Colonic mucosa (tissue), 4 donors: ENCODE results near the gene HOXA13. TPM values are rescaled to one million over a fixed set of nuclear protein-coding genes. Genes with fewer than 3 reads are reported as not detected.

Experiments
- DNase-seq: peaks from one replicate; pipeline ENCODE4 v3.0.0-alpha.2; 2020
- H3K27ac ChIP-seq: fragments of 200-600 bp; one replicate; pipeline ENCODE4 v1.8.0; 2021
- H3K27me3 ChIP-seq: fragments of 200-600 bp; one replicate; pipeline ENCODE4 v1.8.0; 2021
- H3K36me3 ChIP-seq: fragments of 200-600 bp; one replicate; pipeline ENCODE4 v1.8.0; 2021
- H3K4me1 ChIP-seq: fragments of 200-600 bp; one replicate; pipeline ENCODE4 v1.8.0; 2021; ENCODE audit warnings: mild to moderate bottlenecking
- H3K4me3 ChIP-seq: fragments of 200-600 bp; one replicate; pipeline ENCODE4 v1.8.0; 2021
- H3K9ac ChIP-seq, 2 donors: one replicate each; pipeline ENCODE4 v1.7.0; 2013; ENCODE audit warnings: control low read depth in 2 of 2, low read depth in 2 of 2, low read length in 2 of 2
- H3K9me3 ChIP-seq: fragments of 200-600 bp; one replicate; pipeline ENCODE4 v1.8.0; 2021
- CTCF ChIP-seq: fragments of 200-600 bp; IDR thresholded peaks from one replicate; pipeline ENCODE4 v1.8.0; 2022; ENCODE audit warnings: antibody characterized with exemption, mild to moderate bottlenecking
- intact Hi-C: fragments of 100-400 bp; cut with DNase I; formaldehyde crosslinking; loops from one replicate; pipeline ENCODE4 v1.14.1; 2022
- total RNA-seq, 2 donors: library from RNA; stranded (reverse); fragmentation: NEBNext Ultra II Directional in 1 of 2; extraction: Animal tissue kit (Norgen Biotek cat#: 25700) in 1 of 2; gene quantifications; one replicate each; pipeline ENCODE4 v1.2.1, GENCODE V29; 2021
- donor health status: healthy.
- donor health status: DM: no; HTN: no; CAD: no.
- donor health status: DM: no; HTN: no; CAD: no.

Gene HOXA13
- total RNA-seq, 2 donors from 2014 or later: 22.7 to 33.8 TPM

DNA sequence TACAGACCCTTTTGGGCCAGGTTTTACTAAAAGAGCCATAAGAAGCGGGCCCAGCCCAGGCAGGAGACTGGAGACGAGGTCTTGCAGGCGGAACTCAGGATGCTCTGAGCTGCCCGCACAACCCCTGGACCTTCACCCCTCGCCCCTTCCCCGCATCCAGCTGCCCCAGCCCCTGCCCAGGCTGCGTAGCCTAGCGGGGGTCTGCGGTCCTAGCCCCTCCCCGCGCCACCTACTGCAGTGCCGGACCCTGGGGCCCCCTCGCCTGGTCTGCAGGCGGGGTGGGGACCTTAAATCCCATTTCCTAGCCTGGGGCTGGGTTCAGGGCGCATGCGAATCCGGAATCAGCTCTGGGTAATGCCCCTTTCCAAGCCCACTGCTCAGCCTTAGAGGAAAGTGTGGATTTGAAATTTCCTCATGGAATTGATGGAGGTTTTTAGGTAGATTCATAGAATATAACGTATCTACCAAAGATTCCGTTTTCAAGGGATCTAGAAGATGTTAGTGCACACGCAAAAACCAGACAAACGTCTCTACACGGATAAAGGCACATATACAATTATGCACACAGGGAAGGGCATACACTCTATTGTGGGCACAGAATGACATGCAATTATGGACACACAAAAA is 47.0 kb downstream of the HOXA13 start:
- Histone ChIP-seq H3K9ac (peak overlapping the region; percentile 54 to 100), H3K4me1 (peaks cover 11% of the 10 kb centered on the region), H3K9me3 (no peaks in the 10 kb centered on the region), H3K4me3 (peak overlapping the region; percentile 55), H3K27ac (peak overlapping the region; percentile 97), H3K27me3 (no peaks in the 10 kb centered on the region), H3K36me3 (no peaks in the 10 kb centered on the region)
- intact Hi-C loops: no loop called here
- TF ChIP-seq CTCF: no peak
- peak; percentile 30 for DNase-seq

DNA sequence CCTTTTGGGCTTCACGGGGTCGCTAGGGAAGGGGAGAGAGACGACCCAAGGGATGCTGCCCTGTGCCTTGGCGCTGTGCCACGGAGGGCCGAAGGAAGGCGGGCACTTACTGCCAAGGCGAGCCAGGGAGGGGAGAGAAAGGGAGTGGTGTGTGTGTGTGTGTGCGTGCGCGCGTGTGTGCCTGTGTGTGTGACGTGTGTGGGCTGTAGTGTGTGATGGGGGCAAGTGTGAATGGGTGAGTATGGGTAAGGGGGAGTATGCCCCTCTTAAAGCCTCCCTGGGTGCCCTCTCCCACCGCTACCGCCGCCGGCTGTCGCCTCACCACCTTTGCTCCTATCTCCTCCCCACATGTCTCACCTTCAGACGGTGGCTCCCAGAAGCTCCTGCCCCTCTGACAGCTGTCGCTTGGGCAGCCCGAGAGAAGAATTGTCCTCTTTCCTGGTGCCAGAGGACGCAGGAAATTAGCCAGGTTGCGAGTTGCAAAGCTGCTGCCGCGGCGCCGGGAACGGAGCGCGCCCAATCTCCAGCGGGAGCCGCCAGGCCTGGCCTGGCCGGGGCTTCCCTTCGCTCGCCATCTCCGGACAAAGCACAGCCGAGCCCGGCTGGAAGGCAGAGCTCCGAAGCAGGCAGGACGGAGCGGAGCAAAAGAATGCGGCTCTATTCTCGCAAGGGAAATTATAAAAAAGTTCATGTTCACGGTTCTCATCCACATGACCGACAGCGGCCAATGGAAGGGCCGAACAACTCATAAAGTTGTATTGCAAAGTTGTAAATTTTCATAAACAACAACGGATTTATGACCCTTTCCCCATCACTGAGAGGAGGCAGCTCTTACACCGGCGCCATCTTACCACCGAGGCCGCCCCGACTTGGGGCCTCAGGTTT is 47.7 kb downstream of the HOXA13 start, which contains the start of gene HOXA3:
Gene HOXA3, minus strand, starts transcription at position 653 of the 885 bp plus-strand sequence. CDS start 41,943 bp downstream, outside the sequence.
- intact Hi-C loops: no loop called here
- peak; percentile 93 for DNase-seq
- Histone ChIP-seq H3K27me3 (no peaks in the 10 kb centered on the region), H3K4me1 (peaks cover 15% of the 10 kb centered on the region), H3K9ac (peak within 1 kb of the TSS; percentile 86 to 100), H3K36me3 (no peaks in the 10 kb centered on the region), H3K4me3 (peak within 1 kb of the TSS; percentile 55), H3K9me3 (no peaks in the 10 kb centered on the region), H3K27ac (peak within 1 kb of the TSS; percentile 97)
- TF ChIP-seq CTCF: no peak

- peak; percentile 36 for DNase-seq
- H3K4me1 ChIP-seq: peaks cover 23% of the 10 kb centered on the region
- peak overlapping the region; percentile 86 to 100 for H3K9ac ChIP-seq
- no peaks in the 10 kb centered on the region for H3K9me3 ChIP-seq
- H3K27ac ChIP-seq: peak overlapping the region; percentile 97
- H3K27me3 ChIP-seq: no peaks in the 10 kb centered on the region
- intact Hi-C loops: no loop called here
- no peak for TF ChIP-seq CTCF
- H3K4me3 ChIP-seq: peak overlapping the region; percentile 55
- H3K36me3 ChIP-seq: no peaks in the 10 kb centered on the region
Observed at GRCh38 chr7:27151341-27151930, 48.5 kb downstream of the HOXA13 start.

DNA sequence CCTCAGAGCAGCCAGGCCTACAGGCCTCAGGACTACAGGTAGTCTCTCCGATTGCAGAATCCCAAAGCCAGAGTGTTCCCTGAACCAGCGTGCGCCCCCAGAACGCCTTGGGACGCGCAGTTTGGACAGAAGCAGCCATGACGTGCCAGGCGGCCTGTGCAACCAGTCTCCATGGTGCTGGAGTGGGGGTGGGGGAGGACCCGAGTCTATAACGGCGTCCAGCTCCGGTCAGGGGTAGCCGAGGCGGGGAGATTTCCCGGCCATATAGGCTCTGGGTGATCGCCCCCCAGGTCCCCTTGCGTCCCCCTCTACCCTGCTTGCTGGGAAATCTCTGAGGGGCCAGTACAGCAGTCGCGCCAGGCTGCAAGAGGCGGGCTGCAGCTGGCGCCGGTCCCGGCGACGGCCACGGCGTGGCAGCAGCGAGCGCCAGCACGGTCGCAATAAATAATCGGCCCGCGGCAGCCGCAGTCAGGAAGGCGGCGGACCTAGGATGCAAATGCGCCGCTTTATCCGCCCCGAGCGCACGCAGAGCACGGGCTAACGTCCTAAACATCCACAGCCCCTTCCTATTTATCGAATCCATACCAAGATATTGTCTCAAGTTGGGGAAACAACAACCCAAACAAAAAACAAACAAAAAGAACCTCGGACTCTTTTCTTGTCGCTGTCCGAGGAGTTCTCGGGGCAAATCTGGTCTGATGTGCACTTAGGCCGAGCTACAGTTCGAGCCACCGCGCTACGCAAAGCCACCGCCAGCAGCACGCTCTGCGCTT is 49.1 kb downstream of the HOXA13 start:
- Histone ChIP-seq H3K4me1 (peaks cover 24% of the 10 kb centered on the region), H3K27ac (peak overlapping the region; percentile 97), H3K9me3 (no peaks in the 10 kb centered on the region), H3K36me3 (no peaks in the 10 kb centered on the region), H3K4me3 (peak overlapping the region; percentile 55), H3K9ac (peak overlapping the region; percentile 86 to 100), H3K27me3 (no peaks in the 10 kb centered on the region)
- intact Hi-C loops: no loop called here
- DNase-seq: peak; percentile 81
- peak; percentile 95 for TF ChIP-seq CTCF
